ENCODE data around the gene ATXN2. TPM values are rescaled to one million over a fixed set of nuclear protein-coding genes. Genes with fewer than 3 reads are reported as not detected.

ATXN2 gene
- total and polyA plus RNA-seq, 2 of the 4 experiments (the other 2 are of a cell fraction), result 12.4 to 66.5 TPM

DNA sequence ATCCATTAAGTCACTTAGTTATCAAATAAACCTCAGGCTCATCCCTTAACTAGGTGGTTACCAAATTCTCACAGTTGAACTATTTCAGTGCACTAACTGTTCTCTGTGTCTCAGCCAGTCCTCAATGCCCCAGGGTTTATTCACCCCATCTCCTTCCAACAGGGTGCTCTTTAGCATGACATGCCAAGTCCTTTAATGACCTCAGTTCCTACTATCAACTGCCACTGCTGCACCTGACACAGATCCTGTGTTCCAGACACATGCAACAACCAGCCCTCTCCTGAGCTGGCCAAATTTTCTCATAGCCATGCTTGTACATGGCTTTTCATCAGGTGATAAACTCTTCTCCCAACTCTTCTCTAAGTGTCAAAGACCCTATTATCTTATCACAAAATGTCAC, 80.0 kb downstream of the ATXN2 start:
- H2BK15ac ChIP-seq (ENCODE audit: low read depth, low read length), result no peak overlapping the region
- BruUV-seq (replicated peaks), result no TSS peak
- no peak overlapping the region for H3K4me3 ChIP-seq (ENCODE audit: insufficient read depth, low read depth, low read length)
- no peak overlapping the region for H4K91ac ChIP-seq (ENCODE audit: insufficient read depth, low read depth, low read length)
- no peak overlapping the region for H3K56ac ChIP-seq (ENCODE audit: extremely low read depth, insufficient read depth, low read length)
- in situ Hi-C loops (cut with MboI; ENCODE audit: low sequenced_read_pairs) (no loop called here), intact Hi-C loops (cut with micrococcal nuclease) (no loop called here), dilution Hi-C loops (cut with HindIII; ENCODE audit: low sequenced_read_pairs, unreplicated experiment) (no loop called here)
- no peak overlapping the region for H3K23ac ChIP-seq (ENCODE audit: low read depth, low read length)
- no peak overlapping the region for H3K27ac ChIP-seq (ENCODE audit: insufficient read depth, low read length)
- H4K5ac ChIP-seq (ENCODE audit: low read depth, low read length), result no peak overlapping the region
- no peak overlapping the region for H2BK120ac ChIP-seq (ENCODE audit: low read depth, low read length)
- no peaks in the 10 kb centered on the region for H3K27me3 ChIP-seq (ENCODE audit: control insufficient read depth, insufficient read depth, low read length)
- H3K9me1 ChIP-seq (ENCODE audit: insufficient read depth, low read length), result peaks cover 6% of the 10 kb centered on the region; the same call in 1 of the 2 replicates
- H3K4me2 ChIP-seq (ENCODE audit: low read depth, low read length), result no peak overlapping the region
- H3K4me1 ChIP-seq (ENCODE audit: control insufficient read depth, insufficient read depth, low read length), result no peaks in the 10 kb centered on the region
- no peaks in the 10 kb centered on the region for H3K9me3 ChIP-seq (ENCODE audit: control insufficient read depth, insufficient read depth, low read length)
- H3K4ac ChIP-seq (ENCODE audit: low read depth, low read length), result no peak overlapping the region
- H4K20me1 ChIP-seq (ENCODE audit: insufficient read depth, low read length), result 0 out of 2 replicates have a peak, but pooled peaks cover 7% of the 10 kb centered on the region
- ATAC-seq (ENCODE audit: low read depth) (no peak), DNase-seq (no peak)
- H2AK5ac ChIP-seq (ENCODE audit: low read depth, low read length), result no peak overlapping the region
- peaks cover 33 to 36% of the 10 kb centered on the region in 2 experiments for H3K79me1 ChIP-seq (ENCODE audit: low read depth in 1 of 2, low read length in 2 of 2)
- H2BK20ac ChIP-seq (ENCODE audit: low read depth, low read length), result no peak overlapping the region
- H2AFZ ChIP-seq (replicated peaks; ENCODE audit: low read length, poor library complexity), result no peak overlapping the region
- H2BK5ac ChIP-seq (ENCODE audit: low read depth, low read length, poor library complexity, severe bottlenecking), result no peak overlapping the region
- no peak overlapping the region for H3K18ac ChIP-seq (ENCODE audit: low read depth, low read length)
- peaks cover 49% of the 10 kb centered on the region for H3K36me3 ChIP-seq (ENCODE audit: control insufficient read depth, insufficient read depth, low read length)
- no peak overlapping the region for H2AK9ac ChIP-seq (replicated peaks; ENCODE audit: low read depth, low read length, poor library complexity)
- TF ChIP-seq, protein P1, sequence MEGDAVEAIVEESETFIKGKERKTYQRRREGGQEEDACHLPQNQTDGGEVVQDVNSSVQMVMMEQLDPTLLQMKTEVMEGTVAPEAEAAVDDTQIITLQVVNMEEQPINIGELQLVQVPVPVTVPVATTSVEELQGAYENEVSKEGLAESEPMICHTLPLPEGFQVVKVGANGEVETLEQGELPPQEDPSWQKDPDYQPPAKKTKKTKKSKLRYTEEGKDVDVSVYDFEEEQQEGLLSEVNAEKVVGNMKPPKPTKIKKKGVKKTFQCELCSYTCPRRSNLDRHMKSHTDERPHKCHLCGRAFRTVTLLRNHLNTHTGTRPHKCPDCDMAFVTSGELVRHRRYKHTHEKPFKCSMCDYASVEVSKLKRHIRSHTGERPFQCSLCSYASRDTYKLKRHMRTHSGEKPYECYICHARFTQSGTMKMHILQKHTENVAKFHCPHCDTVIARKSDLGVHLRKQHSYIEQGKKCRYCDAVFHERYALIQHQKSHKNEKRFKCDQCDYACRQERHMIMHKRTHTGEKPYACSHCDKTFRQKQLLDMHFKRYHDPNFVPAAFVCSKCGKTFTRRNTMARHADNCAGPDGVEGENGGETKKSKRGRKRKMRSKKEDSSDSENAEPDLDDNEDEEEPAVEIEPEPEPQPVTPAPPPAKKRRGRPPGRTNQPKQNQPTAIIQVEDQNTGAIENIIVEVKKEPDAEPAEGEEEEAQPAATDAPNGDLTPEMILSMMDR (conservative IDR thresholded peaks at IDR 0.05; ENCODE audit: low read depth, low read length), result no peak
- TF ChIP-seq CHD1 (IDR thresholded peaks at IDR 0.05; ENCODE audit: low read depth, low read length) (no peak), FOS (IDR thresholded peaks at IDR 0.05; ENCODE audit: low read depth, low read length) (no peak), MAFK (IDR thresholded peaks at IDR 0.05; ENCODE audit: low read depth, low read length) (no peak), RAD21 (IDR thresholded peaks at IDR 0.05; ENCODE audit: low read length) (no peak), NFE2L2 (IDR thresholded peaks at IDR 0.05; ENCODE audit: low read depth, low read length) (no peak), POLR2A (IDR thresholded peaks at IDR 0.05; ENCODE audit: low read depth, low read length) (no peak), USF2 (IDR thresholded peaks at IDR 0.05; ENCODE audit: low read depth, low read length) (no peak), CEBPB (IDR thresholded peaks at IDR 0.05; ENCODE audit: low read depth, low read length) (no peak), RCOR1 (IDR thresholded peaks at IDR 0.05; ENCODE audit: insufficient replicate concordance, low read length) (no peak), MAZ (IDR thresholded peaks at IDR 0.05; ENCODE audit: borderline replicate concordance, low read depth, low read length) (no peak), MXI1 (IDR thresholded peaks at IDR 0.05; ENCODE audit: borderline replicate concordance, low read depth, low read length) (no peak), SMC3 (IDR thresholded peaks at IDR 0.05; ENCODE audit: low read depth, low read length) (no peak), RFX5 (IDR thresholded peaks at IDR 0.05; ENCODE audit: low read depth, low read length) (no peak), BHLHE40 (IDR thresholded peaks at IDR 0.05; ENCODE audit: low read depth, low read length) (no peak)
- TF ChIP-seq, protein P2, sequence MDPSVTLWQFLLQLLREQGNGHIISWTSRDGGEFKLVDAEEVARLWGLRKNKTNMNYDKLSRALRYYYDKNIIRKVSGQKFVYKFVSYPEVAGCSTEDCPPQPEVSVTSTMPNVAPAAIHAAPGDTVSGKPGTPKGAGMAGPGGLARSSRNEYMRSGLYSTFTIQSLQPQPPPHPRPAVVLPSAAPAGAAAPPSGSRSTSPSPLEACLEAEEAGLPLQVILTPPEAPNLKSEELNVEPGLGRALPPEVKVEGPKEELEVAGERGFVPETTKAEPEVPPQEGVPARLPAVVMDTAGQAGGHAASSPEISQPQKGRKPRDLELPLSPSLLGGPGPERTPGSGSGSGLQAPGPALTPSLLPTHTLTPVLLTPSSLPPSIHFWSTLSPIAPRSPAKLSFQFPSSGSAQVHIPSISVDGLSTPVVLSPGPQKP (IDR thresholded peaks at IDR 0.05; ENCODE audit: borderline replicate concordance, low read depth, low read length), result no peak
- no peak overlapping the region for H4K8ac ChIP-seq (ENCODE audit: low read depth in 2 of 2, low read length in 2 of 2)
- H3K9ac ChIP-seq (ENCODE audit: low read depth, low read length), result no peak overlapping the region
- POLR2A ChIA-PET (ENCODE audit: unreplicated experiment), result no interaction called here
- CTCF ChIA-PET, result no interaction called here
- no peak overlapping the region for H3K14ac ChIP-seq (replicated peaks; ENCODE audit: low read depth, low read length)
